ENCODE measurements around the gene KAT8. TPM values are rescaled to one million over a fixed set of nuclear protein-coding genes. Genes with fewer than 3 reads are reported as not detected.

The KAT8 gene
- total and polyA plus RNA-seq, 9 of the 15 experiments (the other 6 are each of a cell fraction or from before 2014, with no cell fraction given), result 10.0 to 98.5 (median 76.4) TPM

DNA sequence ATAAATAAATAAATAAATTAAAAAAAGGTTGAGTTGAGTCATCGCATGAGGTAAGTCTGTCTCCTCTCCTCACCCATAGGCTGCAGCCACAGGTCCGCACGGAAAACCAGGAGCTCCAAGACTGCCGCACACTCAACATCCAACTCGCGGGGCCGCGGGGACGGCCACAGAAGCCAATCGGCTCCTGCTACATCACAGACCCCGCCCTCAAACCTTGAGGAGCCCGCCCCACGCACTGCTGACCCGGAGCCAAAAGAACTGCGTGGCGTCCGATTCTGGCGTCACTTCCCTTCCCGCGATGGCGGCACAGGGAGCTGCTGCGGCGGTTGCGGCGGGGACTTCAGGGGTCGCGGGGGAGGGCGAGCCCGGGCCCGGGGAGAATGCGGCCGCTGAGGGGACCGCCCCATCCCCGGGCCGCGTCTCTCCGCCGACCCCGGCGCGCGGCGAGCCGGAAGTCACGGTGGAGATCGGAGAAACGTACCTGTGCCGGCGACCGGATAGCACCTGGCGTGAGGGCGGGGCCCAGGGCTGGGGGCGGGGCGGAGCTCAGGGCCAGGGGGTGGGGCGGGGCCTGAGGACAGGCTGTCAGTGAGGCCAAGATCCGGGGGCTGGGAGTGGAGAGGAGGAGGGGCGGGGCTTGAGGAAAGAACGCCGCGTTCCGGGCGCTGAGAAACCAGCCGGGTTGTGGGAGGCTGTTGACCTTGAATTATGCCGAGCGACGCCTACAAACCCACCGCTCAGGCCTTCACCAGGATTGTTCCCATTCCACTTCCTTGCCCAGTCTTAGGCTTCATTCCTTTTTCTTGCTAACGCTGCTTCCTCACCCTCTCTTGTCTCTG lies at the start of gene KAT8 (continued):
- TF ChIP-seq EZH2 (IDR thresholded peaks at IDR 0.05; ENCODE audit: borderline replicate concordance, low read depth, low read length) (no peak), PHB (CRISPR knock-in tag; IDR thresholded peaks at IDR 0.05) (no peak), FOS (IDR thresholded peaks at IDR 0.05; ENCODE audit: extremely low read depth, insufficient read length) (no peak), BDP1 (IDR thresholded peaks at IDR 0.05; ENCODE audit: insufficient read depth, insufficient read length) (no peak), FOXJ3 (CRISPR knock-in tag; IDR thresholded peaks at IDR 0.05) (no peak), CBX8 (IDR thresholded peaks at IDR 0.05; ENCODE audit: borderline replicate concordance, extremely low read depth, low read depth, low read length, poor library complexity, severe bottlenecking) (no peak), ILK (tag; IDR thresholded peaks at IDR 0.05; ENCODE audit: borderline replicate concordance, low read depth) (no peak), ZNF586 (CRISPR knock-in tag; conservative IDR thresholded peaks at IDR 0.05) (no peak), CHD1 (IDR thresholded peaks at IDR 0.05; ENCODE audit: low read length) (no peak), CREBBP (IDR thresholded peaks at IDR 0.05; ENCODE audit: low read depth, low read length) (no peak), POLR2B (IDR thresholded peaks at IDR 0.05; ENCODE audit: low read depth, partially characterized antibody) (peak; percentile 77), MYC (IDR thresholded peaks at IDR 0.05; ENCODE audit: low read depth, low read length) (no peak; the same call in none of the 2 replicates), MYC (CRISPR knock-in tag; IDR thresholded peaks at IDR 0.05; ENCODE audit: borderline replicate concordance, low read depth) (no peak), HCFC1 (IDR thresholded peaks at IDR 0.05; ENCODE audit: low read depth, low read length) (peak; percentile 85), PYGO2 (tag; IDR thresholded peaks at IDR 0.05) (no peak), MTA2 (IDR thresholded peaks at IDR 0.05; ENCODE audit: low read depth) (peak; percentile 71), CCAR2 (IDR thresholded peaks at IDR 0.05; ENCODE audit: low read depth, low read length) (no peak)
- TF ChIP-seq, protein P1, sequence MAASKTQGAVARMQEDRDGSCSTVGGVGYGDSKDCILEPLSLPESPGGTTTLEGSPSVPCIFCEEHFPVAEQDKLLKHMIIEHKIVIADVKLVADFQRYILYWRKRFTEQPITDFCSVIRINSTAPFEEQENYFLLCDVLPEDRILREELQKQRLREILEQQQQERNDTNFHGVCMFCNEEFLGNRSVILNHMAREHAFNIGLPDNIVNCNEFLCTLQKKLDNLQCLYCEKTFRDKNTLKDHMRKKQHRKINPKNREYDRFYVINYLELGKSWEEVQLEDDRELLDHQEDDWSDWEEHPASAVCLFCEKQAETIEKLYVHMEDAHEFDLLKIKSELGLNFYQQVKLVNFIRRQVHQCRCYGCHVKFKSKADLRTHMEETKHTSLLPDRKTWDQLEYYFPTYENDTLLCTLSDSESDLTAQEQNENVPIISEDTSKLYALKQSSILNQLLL (CRISPR knock-in tag; IDR thresholded peaks at IDR 0.05; ENCODE audit: borderline replicate concordance), result no peak
- TF ChIP-seq, protein P2, sequence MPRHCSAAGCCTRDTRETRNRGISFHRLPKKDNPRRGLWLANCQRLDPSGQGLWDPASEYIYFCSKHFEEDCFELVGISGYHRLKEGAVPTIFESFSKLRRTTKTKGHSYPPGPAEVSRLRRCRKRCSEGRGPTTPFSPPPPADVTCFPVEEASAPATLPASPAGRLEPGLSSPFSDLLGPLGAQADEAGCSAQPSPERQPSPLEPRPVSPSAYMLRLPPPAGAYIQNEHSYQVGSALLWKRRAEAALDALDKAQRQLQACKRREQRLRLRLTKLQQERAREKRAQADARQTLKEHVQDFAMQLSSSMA (CRISPR knock-in tag; IDR thresholded peaks at IDR 0.05), result no peak
- TF ChIP-seq, protein P3, sequence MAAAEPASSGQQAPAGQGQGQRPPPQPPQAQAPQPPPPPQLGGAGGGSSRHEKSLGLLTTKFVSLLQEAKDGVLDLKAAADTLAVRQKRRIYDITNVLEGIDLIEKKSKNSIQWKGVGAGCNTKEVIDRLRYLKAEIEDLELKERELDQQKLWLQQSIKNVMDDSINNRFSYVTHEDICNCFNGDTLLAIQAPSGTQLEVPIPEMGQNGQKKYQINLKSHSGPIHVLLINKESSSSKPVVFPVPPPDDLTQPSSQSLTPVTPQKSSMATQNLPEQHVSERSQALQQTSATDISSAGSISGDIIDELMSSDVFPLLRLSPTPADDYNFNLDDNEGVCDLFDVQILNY (CRISPR knock-in tag; IDR thresholded peaks at IDR 0.05), result no peak
- TF ChIP-seq, protein P4, sequence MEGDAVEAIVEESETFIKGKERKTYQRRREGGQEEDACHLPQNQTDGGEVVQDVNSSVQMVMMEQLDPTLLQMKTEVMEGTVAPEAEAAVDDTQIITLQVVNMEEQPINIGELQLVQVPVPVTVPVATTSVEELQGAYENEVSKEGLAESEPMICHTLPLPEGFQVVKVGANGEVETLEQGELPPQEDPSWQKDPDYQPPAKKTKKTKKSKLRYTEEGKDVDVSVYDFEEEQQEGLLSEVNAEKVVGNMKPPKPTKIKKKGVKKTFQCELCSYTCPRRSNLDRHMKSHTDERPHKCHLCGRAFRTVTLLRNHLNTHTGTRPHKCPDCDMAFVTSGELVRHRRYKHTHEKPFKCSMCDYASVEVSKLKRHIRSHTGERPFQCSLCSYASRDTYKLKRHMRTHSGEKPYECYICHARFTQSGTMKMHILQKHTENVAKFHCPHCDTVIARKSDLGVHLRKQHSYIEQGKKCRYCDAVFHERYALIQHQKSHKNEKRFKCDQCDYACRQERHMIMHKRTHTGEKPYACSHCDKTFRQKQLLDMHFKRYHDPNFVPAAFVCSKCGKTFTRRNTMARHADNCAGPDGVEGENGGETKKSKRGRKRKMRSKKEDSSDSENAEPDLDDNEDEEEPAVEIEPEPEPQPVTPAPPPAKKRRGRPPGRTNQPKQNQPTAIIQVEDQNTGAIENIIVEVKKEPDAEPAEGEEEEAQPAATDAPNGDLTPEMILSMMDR (IDR thresholded peaks at IDR 0.05 in 2 of 3, conservative IDR thresholded peaks at IDR 0.05 in 1 of 3; ENCODE audit: insufficient read depth in 2 of 3, low read depth in 1 of 3, low read length in 3 of 3), result no peak
- TF ChIP-seq, protein P5, sequence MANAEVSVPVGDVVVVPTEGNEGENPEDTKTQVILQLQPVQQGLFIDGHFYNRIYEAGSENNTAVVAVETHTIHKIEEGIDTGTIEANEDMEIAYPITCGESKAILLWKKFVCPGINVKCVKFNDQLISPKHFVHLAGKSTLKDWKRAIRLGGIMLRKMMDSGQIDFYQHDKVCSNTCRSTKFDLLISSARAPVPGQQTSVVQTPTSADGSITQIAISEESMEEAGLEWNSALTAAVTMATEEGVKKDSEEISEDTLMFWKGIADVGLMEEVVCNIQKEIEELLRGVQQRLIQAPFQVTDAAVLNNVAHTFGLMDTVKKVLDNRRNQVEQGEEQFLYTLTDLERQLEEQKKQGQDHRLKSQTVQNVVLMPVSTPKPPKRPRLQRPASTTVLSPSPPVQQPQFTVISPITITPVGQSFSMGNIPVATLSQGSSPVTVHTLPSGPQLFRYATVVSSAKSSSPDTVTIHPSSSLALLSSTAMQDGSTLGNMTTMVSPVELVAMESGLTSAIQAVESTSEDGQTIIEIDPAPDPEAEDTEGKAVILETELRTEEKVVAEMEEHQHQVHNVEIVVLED (CRISPR knock-in tag; IDR thresholded peaks at IDR 0.05), result peak; percentile 77
